SK-N-SH (cell line): Measurements from ENCODE around the gene GAST.

Experiments used
- EZH2phosphoT487 ChIP-seq: fragments of 200-600 bp; sonication (generic); IDR thresholded peaks from 2 replicates; pipeline ENCODE4 v1.6.1; 2017; ENCODE audit warnings: low read depth, mixed run types, mild to moderate bottlenecking, antibody characterized with exemption, moderate library complexity, borderline replicate concordance
- FOXJ3 ChIP-seq: sonication (generic); formaldehyde crosslinking; IDR thresholded peaks from 2 replicates; pipeline ENCODE4 v1.5.1; 2020; ENCODE audit warnings: mild to moderate bottlenecking, missing genetic modification reagents

DNA sequence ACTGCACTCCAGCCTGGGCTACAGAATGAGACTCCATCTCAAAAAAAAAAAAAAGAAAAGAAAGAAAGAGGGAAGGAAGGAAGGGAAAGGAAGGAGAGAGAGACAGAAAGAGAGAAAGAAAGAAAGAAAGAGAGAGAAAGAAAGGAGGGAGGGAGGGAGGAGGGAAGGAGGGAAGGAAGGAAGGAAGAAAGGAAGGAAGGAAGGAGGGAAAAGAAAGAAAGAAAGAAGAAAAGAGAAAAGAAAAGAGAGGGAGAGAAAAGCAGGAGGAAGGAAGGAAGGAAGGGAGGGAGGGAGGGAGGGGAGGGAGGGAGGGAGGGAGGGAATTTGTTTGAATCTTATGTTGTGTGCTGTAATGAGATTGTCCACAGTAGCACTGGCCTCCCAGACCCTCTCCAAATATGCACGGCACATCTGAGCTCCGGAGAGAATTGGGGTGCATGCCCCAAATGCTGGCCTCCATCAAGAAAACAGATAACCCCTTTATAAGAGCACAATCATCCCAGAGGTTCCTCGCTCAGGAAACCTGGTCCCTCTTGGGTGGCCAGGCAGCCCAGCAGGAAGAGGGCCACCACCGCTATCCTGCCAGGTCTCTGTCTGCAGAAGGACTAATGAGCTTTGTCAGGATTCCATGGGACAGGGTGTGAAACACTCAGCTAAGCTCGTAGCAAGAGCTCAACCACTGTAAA, 32.2 kb upstream of the GAST start:
- no peak for TF ChIP-seq EZH2phosphoT487
- no peak for TF ChIP-seq FOXJ3 (CRISPR knock-in tag)
